Kidney capillary endothelial cell (primary cell): ENCODE results near the gene CDK5RAP2.
A peak's percentile ranks its signal among the peaks of the same experiment; 100 is the strongest.
"Not testable (repeated sequence)": the region's sequence is repeated elsewhere in the genome, so short reads cannot be mapped to it uniquely, and the experiment has no call there.

Experiments used
- DNase-seq: peaks from one replicate; pipeline ENCODE4 v3.0.0-alpha.2; 2018; ENCODE audit warnings: low spot score

CDK5RAP2 gene

DNA sequence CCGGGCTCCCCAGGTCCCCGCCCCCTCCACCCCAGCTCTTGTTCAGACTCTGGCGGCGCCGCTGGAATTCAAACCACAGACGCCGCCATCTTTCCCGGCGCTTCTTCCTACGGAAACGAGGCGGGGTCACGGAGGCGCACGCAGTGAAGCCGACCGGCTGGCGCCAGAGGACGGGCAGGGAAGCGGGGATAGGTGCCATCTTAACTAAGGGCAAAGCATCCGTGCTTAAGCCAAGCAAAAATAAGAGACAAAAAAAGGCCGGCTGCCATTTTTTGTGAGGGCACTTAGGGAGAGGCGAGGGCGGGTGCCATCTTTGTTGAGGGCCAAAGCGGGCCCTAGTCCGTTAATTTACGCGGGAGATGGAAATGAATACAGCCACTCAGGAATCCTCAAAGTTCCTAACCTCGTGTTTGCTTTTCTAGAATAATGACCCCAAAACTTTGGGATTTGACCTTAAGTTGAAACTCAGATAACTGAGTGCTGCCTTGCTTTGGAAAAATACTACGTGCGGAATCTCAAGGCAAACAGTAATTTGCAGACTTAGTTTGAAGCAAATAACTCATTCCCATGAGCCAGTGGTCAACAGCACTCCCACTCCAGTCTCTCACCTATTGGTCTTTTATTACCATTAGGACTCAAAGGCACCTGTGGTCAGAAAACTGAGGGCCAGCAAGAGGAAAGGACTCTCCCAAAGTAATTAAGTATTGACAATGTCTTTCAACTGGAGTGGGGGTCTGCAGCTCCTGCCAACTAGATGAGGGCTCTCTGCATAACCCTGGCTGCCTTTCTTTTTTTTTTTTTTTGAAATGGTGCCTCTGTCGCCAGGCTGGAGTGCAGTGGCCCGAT is at the start of gene CDK5RAP2:
Gene CDK5RAP2 (minus strand): TSS at position 117 of the 846 bp plus-strand sequence. CDS start 189 bp downstream, outside the sequence.
- peak; percentile 98 for DNase-seq

DNA sequence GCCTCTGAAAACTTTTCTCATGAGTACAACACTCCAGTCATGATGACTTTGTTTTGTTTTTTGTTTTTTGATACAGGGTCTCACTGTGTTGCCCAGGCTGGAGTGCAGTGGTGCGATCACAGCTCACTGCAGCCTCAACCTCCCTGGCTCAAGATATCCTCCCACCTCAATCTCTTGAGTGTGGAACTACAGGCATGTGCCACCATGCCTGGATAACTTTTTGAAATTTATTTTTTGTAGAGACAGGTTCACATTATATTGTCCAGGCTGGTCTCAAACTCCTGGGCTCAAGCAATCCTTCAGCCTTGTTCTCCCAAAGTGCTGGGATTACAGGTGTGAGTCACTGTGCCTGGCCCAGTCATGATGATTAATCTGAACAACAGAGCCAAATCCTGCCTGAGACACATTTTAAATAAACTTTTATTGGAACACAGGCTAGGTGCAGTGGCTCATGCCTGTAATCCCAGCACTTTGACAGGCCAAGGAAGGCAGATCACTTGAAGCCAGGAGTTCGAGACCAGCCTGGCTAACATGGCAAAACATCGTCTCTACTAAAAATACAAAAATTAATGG is 49.0 kb upstream of the CDK5RAP2 start:
- not testable (repeated sequence) for DNase-seq

DNA sequence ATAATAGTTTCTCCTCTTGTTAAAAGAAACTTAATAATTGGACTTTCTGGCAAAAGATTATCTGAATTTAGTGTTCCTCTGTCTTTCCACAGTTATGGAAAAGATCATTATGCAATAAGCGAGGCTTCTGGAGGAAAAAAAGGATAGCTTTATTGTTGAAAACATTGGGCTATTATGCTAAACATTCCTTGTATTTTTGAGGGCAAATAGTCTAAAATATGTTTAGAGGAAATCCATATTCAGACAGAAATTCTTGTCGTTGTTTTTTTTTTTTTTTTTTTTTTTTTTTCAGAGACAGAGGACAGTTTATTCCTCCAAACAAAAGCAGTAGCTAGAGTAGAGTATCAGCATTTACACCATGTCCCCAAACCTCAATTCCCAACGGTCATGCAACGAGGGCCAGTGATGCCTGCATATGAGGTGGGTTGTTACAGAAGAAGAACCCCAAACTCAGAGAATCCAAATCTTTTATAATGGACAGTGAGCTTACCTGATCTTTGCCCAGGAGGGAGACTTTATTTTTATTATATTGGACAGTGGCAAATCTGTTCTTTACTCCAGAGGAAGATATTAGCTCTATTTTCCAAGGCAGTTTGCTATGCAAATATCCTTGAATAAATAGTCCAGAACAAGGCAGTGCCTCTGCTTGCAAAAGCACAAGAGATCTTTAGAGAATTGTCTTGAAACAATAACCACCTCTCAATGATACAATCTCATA is 48.4 kb upstream of the CDK5RAP2 start:
- DNase-seq = no peak

DNA sequence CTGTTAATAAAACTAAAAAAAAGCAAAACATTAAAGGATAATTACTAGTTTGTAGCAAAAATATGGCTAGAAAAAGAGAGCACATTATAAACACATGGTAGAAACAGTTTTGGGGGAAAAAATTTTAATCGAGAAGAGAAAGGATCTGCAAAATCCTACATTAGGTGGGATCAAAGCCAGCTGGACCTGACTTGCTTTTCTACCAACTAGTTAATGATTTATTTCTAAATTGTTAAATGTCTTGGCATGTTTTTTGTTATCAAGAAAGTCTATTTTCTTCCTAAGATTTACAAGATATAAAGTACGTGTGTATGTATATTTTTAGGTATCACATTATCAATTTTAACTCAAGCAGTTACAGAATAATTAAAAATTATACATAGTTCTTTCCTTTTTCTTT is 47.1 kb upstream of the CDK5RAP2 start:
- DNase-seq = no peak

DNA sequence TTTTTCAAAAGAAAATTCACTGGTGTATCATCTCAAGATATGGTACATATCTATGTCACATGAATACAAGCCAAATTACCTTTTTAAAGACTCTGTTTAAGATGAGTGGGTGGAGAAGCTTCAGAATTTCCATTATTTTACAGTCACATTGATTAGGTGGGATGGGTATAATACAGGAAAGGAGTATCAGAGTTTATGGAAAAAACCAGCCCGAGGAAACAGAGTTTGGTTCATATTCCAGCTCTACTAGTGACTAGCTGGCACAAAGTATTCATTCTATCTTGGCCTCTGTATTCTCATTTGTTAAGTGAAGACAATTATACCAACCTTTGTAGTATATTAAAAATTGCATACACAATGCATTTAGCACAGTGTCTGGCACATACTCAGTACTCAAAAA is 46.5 kb upstream of the CDK5RAP2 start:
- DNase-seq = no peak

DNA sequence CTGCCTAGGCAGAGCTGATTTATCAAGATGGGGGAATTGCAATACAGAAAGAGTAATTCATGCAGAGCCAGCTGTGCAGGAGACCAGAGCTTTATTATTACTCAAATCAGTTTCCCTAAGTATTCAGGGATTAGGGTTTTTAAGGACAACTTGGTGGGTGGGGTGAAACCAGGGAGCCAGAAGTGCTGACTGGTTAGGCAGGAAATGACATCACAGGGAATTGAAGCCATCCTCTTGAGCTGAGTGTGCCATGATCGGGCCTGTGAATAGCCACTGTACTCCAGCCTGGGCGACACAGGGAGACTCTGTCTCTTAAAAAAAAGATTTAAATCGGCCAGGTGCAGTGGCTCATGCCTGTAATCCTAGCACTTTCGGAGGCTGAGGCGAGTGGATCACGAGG is 45.3 kb upstream of the CDK5RAP2 start:
- DNase-seq = no peak

DNA sequence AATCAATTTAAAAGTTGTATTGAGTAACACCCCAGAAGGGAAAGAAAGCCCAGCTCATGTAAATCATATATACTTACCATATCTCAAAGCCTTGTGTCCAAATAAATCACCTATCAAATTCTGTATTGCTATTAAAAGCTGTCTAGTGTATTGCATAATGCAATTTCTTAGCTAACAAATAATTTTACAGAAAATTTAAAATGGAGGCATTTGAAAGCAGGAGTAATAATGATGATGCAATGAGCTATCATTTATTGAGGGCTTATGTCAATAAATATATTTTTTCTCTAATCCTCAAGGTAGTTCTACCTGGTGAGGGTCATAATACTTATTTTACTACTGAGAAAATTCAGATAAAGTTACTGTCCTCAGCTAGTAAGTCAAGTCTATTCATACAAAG is 42.8 kb upstream of the CDK5RAP2 start:
- no peak for DNase-seq

DNA sequence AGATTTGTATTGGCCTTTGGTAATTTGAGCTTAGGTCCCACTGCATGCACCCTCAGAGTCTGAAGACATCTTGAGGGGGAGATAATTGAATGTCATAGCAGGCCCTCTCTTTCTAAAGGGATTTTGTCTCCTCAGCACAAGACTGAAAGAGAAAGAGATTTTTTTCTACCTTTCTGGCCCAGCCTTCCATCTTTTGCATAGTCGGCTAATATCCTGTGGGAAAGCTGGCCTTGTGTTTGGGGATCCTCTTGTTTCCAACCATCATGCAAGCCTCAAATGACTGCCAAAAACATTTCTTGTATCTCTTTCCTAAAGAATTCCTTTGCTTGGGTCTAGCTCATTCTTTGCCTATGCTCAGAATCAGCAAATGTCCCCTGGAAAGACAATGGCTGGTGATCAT is 42.0 kb upstream of the CDK5RAP2 start:
- DNase-seq = no peak

DNA sequence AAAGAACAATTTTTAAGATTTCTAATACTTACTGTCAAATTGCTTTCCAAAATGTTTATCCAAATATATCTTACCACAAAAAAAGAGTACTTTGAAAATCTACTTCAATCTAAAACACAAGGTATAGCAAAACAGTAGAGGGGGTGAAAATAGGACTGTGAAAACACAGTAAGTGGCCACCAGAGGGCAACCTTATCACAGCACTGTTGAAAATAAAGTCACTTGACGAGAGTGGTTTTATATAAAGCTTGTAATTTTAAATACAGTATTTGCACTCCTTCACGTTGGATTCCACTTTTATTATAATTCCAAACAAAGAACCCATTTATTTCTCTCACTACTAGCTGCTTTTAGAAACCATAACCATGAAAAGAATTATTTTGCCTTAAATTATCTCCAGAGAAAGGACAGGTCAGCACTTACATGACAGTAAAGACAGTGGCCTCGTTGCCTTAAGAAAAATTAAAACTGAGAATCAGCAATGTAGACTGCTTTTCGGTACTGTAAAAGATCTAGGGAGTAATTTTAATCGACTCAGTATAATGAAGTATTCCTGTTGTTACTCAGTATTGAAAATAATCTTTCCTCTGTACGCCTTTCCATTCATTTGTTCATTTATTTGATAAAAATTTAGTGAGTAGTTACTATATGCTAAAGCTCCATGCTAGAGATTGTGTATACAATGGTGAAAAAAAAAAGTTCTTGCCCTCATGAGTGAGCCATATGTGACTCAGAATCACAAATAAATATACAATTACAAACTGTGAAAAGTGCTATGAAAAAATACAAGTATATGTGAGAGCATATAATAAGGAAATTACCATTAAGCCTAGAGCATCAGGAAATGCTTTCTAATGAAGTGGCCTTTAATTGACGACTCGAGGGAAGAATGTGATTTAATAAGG is 40.0 kb upstream of the CDK5RAP2 start:
- peak; percentile 62 for DNase-seq

DNA sequence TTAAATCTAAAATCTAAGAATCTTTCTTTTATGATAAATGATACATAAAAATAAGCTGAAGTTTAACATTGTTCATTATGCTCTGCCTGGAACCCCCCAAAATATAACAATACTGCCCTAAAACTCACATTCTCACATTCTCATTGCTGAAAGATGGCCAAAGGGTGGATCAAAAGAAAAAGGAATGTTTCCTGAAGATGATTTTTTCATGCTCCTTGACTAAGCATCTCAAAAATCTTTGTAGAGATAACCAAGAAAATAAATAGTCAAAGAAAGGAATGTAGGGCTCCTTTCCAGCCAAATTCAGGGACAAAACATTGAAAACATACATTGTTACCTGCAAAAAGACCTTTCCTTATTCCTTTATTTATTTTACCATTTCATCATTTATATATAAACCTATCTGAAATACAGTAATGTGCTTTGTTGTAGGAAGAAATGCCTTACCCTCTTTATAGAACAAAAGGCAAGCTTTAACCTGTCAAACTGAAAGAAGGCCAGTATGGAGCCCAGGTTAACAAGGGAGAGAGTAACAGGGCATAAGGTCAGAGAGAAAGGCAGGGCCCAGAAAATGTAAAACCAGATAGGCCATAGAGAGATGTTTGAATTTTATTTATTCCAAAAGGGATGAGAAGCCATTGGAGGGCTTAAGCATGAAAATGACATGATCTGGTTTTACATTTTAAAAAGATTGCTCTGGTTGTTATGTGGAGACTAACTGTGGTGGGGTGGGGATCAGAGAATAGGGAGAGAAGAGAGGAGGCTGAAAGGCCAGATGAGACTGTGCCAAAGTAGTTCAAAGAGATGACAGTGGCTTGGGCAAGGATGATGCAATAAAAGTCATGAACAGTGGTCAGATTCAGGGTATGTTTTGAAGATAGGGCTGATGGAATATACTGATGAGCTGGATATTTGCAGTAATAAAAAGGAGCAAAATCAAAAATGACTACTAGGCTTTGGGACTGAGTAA is 37.3 kb upstream of the CDK5RAP2 start:
- no peak for DNase-seq

DNA sequence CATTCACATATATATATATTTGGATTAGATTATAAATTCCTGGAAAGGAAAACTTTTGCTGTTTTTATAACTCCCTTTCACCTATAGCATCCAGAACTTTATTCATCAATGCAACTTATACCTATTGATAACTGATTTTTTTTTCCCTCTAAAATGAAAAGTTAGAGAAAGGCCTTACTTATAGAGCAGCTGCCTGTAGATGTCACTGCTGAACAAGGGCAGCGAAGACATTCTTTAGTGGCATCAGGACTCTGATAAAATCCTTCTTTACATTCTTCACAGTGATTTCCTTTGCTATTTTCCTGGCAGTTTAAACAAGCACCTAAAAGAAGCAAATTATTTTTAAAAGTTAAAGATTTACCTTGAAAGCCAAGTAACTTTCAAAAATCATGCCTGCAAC is 32.3 kb upstream of the CDK5RAP2 start:
- no peak for DNase-seq

DNA sequence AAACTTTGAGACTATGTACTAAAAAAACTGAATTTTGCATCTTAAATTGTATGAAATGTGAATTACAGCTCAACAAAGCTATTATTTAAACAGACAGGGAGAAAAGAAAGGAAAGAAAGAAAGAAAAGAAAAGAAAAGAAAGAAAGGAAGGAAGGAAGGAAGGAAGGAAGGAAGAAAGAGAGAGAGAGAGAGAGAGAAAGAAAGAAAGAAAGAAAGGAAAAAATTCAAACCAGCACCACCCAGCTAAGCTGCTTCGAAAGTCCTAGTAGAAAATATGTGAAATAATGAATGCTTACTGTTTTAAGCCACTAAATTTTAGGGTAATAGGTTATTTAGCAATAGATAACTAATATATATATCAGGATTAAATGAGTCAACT is 31.7 kb upstream of the CDK5RAP2 start:
- DNase-seq = no peak

DNA sequence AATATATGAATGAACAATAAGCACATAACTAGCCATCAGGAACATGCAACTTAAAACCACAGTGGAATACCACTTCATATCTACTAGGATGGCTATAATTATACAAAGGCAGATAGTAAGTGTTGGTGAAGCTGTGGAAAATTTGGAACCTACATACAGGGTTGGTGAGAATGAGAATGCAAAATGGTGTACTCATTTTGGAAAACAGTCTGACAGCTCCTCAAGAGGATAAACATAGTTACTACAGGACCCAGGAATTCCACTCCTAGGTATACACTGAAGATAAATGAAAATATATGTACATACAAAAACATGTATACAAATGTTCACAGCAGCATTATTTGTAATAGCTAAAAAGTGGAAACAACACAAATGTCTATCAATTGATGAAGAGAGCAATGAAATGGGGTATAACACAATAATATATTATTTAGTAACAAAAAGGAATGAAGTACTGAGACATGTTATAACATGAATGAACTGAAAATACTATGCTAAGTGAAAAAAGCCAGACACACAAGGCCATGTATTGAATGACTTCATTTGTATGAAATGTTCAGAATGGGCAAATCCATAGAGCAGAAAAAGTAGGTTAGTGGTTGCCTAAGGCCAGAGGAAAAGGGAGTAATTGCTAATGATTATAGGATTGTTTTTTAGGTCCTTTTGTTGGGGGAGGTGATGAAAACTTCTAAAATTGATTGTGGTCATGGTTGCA is 31.2 kb upstream of the CDK5RAP2 start:
- no peak for DNase-seq

DNA sequence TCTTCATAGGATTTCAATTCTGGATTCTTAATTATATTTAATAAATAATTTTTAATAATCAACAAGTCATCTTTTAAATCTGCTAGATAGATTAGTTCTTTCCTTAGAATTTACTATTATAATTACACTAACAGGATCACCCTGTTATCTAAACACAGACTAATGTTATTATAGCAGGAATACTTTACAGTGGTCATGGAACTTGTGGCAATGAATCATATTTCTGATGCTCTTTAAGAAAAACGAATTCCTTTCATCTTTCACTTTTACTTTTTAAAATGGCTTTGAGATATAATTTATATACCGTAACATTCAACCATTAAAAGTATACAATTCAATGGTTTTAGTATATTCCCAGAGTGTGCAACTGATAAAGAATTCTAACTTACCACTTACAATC is 29.7 kb upstream of the CDK5RAP2 start:
- no peak for DNase-seq

DNA sequence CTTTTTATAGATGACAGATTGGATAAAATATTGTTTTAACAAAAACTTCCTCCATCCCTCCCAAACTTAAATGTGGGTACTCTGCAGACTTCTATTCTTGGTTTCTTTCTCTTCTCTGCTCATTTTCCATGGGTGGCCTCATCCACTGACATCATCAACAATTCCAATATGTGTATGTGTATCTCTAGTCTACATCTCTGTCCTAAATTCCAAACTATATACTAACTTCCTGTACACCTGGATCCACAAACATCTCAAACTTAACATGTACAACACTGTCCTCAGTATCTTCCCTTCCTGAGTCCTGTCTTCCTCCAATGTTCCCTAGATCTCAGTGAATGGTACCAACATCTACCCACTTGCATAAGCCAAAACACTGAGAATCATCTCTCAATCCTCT is 28.5 kb upstream of the CDK5RAP2 start:
- no peak for DNase-seq

DNA sequence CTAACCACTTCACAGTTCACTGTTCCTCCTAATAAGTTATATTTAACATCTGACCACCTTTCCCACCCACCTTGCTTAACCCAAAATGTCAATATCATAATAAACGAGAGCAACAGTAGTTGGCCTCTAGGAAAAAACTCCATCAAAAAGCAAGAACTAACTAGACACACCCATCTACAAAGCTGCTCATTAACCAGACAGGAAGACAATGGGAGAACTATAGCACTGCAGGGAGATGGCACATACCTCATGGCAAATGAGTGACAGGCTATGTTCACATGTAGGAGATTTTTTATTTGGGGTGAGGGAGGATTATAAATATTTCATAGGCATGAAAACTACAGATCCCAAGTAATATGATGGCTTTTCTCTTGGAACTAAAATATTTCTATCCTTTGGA is 23.6 kb upstream of the CDK5RAP2 start:
- DNase-seq = no peak

DNA sequence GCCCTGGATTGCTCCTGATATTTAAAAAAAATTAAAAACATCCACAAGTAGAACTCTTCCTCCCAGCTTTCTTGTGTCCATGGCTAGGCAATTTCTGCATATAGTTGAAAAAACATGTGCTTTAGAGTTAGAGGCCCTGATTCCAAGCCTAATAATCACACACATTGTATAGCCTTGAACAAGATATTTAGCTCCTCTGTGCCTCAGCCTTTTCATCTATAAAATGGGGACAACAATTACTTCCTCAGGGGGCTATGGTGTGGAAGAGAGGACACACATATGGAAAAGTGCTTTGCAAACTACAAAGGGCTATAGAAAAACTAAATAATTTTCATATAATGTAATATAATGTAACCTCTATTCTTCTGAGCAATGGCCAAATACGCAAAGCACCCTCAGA is 23.0 kb upstream of the CDK5RAP2 start:
- DNase-seq = no peak

DNA sequence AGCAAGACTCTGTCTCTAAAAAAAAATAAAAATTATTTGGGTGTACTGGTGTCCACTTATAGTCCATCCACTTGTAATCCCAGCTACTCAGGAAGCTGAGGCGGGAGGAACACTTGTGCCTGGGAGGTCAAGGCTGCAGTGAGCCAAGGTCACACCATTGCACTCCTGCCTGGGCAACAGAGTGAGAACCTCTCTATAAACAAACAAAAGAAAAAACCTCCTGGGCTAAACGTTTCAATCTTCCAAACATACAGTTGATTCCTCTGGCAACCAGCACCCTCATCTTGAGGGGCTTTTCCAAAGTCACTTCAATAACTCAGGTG is 13.9 kb upstream of the CDK5RAP2 start:
- no peak for DNase-seq

DNA sequence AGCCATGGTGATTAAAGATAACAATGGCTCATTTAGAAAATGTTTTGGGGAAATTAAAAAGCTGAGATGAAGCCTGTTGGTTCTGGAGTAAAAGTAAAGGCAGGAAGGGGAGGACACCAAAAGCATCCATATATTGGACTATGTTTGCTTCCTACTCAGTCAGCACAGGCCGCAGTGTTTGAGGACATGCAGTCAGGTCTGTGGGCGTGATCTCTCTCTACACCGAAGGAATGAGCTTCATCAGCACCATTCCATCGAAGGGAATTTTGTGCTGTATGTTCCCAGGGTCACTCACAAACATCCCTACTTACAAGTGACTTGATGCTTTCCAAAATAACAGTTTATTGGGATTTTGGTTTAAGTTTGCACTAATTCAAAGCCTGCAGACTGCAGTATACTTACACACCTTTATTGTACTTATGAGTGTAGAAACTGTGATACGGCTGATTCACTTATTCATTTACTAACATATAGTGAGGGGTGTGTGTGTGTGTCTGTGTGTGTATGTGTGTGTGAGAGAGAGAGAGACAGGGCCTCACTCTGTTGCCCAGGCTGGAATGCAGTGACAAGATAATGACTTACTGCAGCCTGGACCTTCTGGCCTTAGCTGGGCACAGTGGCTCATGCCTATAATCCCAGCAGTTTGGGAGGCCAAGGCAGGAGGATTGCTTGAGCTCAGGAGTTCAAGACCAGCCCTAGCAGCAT is 13.4 kb upstream of the CDK5RAP2 start:
- DNase-seq = no peak

DNA sequence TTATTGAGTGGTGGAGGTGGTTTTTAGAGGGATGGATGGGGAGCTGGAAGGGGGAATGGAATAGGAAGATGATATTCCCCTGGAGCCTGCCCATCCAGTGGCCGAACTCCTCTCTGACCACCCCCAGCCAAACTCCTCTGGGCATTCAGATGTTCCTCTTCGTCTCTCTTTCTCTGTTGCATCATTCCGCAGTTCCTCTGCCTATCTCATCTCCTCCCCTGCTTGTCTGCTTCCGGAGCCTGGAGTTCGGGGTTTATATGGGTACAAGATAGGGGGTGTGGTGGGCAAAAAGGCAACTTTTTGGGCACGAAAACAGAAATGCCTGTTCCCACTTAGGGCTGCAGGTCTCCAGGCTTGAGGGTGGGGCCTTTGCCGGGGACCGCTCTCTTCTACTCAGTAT is 12.2 kb upstream of the CDK5RAP2 start:
- no peak for DNase-seq
